TTC549 (cell line): Measurements from ENCODE around the gene SARS2.
"Not testable (repeated sequence)": the region's sequence is repeated elsewhere in the genome, so short reads cannot be mapped to it uniquely, and the experiment has no call there.

Source experiments
- FAIRE-seq: peaks from 2 replicates; lab custom pipeline; 2012; peaks lifted over from hg19 to GRCh38; lab: Jason Lieb, UNC

Gene SARS2

GRCh38 chr19:38945562-38946228 is 15.1 kb upstream of the SARS2 start:
- no peak for FAIRE-seq

DNA sequence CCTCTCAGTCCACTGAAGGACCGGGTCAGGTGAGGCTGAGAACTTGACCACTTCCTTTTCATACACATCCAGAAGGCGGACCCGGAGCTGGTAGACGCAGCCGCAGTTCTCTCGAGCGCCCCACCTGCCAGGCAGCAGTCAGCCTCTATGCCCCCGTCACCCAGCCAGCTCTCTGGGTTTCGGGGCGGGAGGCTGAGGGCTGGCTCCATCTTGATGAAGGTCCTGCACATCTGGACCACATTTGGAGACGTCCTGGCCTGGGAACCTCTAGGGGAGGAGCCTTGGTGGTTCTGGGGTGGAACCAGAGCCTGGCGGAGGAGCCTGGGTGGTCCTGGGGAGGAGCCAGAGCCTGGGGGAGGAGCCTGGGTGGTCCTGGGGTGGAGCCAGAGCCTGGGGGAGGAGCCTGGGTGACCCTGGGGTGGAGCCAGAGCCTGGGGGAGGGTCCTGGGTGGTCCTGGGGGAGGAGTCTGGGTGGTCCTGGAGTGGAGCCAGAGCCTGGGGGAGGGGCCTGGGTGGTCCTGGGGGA is 14.5 kb upstream of the SARS2 start:
- no peak for FAIRE-seq

DNA sequence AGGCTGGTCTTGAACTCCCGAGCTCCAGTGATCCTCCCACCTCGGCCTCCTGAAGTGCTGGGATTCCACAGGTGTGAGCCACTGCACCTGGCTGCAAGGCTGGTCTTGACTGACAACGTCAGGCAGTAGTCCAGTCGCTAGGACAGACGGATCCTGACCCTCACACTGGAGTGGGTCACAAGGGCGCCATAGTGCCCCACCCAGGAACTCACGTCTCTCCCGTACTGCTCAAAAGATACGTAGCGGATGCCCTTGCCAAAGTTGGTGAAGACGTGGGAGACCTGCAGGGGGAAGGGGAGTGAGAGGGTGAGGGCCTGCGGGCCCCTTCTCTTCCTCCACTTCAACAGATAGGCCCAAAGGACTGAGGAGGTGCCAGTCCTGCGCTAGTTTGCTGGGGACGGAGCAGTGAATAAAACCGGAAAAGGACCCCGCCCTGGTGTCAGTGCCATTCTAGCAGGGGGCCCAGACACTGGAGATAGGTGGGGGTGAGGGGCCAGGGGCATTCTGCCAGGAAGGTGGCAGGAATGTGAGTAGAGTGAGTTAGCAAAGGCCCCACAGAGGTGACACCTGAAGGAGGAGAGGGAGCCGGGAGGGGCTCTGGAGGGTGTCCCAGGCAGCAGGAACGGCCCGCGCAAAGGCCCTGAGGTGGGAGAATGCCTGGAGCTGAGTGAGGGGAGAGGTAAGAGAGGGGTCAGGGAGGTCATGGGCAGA is 12.1 kb upstream of the SARS2 start:
- no peak for FAIRE-seq

- FAIRE-seq = no peak
Observed at GRCh38 chr19:38941979-38942378, 11.4 kb upstream of the SARS2 start.

DNA sequence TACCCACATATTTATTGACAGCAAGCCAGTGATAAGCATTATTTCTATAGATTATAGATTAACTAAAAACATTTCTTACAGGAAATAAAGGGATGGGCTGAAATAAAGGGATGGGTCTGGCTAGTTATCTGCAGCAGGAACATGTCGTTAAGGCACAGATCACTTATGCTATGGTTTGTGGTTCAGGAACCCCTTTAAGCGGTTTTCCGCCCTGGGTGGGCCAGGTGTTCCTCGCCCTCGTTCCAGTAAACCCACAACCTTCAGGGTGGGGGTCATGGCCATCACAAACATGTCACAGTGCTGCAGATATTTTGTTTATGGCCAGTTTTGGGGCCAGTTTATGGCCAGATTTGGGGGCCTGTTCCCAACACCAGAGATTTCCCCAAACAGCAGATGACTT is 10.9 kb upstream of the SARS2 start:
- not testable (repeated sequence) for FAIRE-seq

GRCh38 chr19:38939957-38940356 is 9.4 kb upstream of the SARS2 start:
- no peak for FAIRE-seq

GRCh38 chr19:38933544-38933943 is 3.0 kb upstream of the SARS2 start:
- no peak for FAIRE-seq

- FAIRE-seq = no peak
Observed at GRCh38 chr19:38932425-38933179, 2.0 kb upstream of the SARS2 start.

DNA sequence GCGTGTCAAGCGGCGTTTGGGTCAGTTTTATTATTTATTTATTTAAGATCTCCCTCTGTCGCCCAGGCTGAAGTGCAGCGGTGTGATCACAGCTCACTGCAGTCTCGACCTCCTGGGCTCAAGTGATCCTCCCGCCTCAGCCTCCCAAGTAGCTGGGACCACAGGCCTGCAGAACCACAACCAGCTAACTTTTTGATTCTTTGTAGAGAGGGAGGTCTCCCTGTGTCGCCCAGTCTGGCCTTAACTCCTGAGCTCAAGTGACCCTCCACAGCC is 894 bp upstream of the SARS2 start:
- no peak for FAIRE-seq

DNA sequence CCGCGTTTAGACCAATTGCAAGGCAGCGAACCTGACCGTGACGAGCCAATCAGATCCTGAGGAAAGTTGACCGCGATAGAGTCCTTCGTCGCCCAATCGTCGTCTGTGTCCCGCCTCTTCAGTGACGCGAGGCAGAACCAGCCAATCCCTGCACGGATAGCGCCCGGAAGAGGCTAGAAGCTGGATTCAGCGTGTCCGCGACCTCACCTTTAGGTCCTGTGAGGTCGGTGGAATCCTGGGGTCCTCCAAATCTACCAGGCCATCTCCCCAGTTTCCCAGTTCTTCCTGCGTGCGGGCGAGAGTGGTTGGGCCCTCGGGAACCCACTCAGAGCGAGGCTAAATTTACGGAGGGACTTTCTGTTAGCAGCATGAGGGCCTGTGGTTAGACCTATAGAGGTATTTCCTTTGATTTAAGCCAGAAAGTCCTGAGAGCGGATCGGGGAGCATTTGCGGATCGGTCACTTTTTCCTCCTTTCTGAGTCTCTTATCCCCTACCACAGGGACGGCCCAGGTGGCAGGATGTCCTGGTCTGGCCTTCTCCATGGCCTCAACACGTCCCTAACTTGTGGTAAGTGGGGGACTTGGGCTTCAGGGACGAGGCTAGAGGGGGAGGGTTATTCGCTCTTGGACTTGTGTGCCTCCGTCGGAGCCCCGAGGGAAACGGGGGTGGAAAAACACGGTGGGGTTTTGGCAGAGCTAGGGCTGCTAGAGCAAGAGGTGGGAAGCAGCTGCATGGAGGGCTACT is 385 bp upstream of the SARS2 start, which contains the start of gene MRPS12:
Gene MRPS12, plus strand, starts transcription at position 169 of the 745 bp plus-strand sequence. Its CDS starts 351 bp downstream, at position 520.
- peak; percentile 94 for FAIRE-seq

DNA sequence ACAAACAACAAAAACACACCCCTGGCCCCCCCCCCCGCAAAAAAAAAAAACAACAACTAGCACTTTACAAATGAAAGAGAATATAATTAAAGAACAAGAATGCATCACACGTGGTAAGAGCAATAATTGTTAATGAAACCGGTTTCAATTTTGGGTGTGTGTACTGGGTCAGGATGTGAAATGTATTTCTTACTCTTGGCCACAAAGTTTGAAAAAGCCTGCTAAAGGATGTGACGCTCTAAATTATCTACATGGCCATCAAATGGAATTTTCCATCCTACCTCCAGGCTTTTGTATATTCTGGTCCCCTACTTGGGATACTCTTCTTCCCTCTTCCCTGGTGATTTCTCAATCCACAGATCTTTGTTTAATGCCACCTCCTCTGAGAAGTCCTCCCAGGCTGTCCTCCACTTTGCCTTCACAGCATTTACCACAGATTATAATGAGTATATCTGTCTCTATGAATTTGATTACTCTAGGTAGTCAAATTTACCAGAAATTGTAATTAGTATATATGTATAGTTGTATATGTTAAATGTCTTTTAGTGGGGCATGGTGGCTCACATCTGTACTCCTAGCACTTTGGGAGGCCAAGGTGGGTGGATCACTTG is 2.1 kb downstream of the SARS2 start:
- no peak for FAIRE-seq

GRCh38 chr19:38924388-38924787 is 6.2 kb downstream of the SARS2 start:
- no peak for FAIRE-seq

- FAIRE-seq = no peak
Observed at GRCh38 chr19:38922482-38922881, 8.1 kb downstream of the SARS2 start.

DNA sequence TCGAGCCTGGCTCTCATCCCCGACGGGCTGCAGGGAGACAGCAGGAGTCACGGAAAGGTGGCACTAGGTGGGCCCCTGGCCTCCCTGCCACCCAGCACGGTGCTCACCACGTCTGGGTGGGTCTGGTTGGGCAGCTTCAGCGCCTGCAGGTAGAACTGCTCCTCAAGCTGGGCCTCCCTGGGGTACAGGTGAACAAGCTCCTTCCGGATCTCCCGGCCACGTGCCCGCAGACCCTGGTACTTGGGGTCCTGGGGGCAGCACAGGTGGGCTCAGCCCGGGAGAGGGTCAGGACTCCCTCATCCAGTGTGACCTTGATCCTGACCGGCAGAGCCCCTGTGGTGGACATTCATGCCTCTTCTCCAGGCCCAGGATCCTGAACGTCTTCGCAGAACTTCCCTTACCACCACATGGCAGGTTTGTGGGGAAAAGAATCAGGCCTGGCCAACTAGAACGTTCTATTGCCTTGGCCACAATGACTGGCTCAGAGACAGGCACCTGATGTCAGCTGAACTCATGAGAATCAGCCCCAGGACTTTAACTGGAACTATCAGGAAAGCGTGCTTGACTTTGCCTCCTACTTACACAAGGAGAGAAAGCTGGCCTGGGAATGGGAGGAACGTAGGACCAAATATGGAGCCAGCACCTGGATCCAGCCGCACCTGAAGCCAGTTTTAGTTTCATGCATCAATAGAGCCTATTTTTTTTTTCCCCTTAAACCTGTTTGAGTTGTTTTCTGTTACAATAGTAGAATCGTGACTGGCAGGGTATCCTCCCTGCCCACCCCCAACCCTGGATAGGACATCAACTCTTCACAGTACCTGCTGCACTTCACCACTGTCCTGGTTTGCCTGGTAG is 8.9 kb downstream of the SARS2 start:
- no peak for FAIRE-seq

GRCh38 chr19:38920602-38921419 is 9.8 kb downstream of the SARS2 start:
- no peak for FAIRE-seq

GRCh38 chr19:38919837-38920601 is 10.5 kb downstream of the SARS2 start:
- FAIRE-seq = no peak

DNA sequence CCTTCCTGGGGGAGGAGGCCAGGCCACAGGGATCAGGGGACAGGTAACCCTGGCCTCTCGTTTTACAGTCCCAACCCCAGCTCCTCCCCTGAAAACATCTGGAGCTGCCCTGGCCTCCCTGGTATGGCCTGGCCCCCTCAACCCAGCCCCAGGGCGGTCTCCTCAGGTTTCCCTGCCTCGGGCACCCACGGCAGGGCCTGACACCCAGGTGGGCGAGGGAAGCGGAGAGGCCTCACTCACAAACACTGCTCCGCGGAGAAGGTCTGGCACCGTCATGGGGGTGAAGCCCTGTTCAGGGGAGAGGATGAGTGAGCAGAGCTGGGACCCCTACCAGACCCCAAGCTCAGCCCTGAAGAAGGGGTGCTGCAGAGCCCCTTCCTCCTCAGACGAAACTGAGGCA is 12.0 kb downstream of the SARS2 start:
- no peak for FAIRE-seq

GRCh38 chr19:38917921-38918491 is 12.6 kb downstream of the SARS2 start:
- no peak for FAIRE-seq

- no peak for FAIRE-seq
Observed at GRCh38 chr19:38917516-38917915, 13.0 kb downstream of the SARS2 start.
